ENCODE results near the gene ZNF653. TPM values are rescaled to one million over a fixed set of nuclear protein-coding genes. Genes with fewer than 3 reads are reported as not detected.

Gene ZNF653
- total RNA-seq, 1 donor from 2014 or later: 7.7 TPM

GRCh38 chr19:11534948-11535347, 29.3 kb upstream of the ZNF653 start:
- Mint-ChIP-seq H3K27ac (ENCODE audit: unreplicated experiment) (peak overlapping the region; percentile 72), H3K27me3 (ENCODE audit: unreplicated experiment) (peaks cover 8% of the 10 kb centered on the region), H3K4me1 (ENCODE audit: unreplicated experiment) (peaks cover 5% of the 10 kb centered on the region), H3K9me3 (ENCODE audit: unreplicated experiment) (no peaks in the 10 kb centered on the region), H3K36me3 (ENCODE audit: low read depth, unreplicated experiment) (no peaks in the 10 kb centered on the region), H3K4me3 (ENCODE audit: unreplicated experiment) (peak overlapping the region; percentile 42)
- no peak for TF ChIP-seq CTCF (IDR thresholded peaks at IDR 0.05; ENCODE audit: unreplicated experiment)
- DNase-seq (ENCODE audit: low spot score): no peak

- no peaks in the 10 kb centered on the region for H3K9me3 Mint-ChIP-seq (ENCODE audit: unreplicated experiment)
Observed at GRCh38 chr19:11534538-11534937, 28.9 kb upstream of the ZNF653 start.

GRCh38 chr19:11530432-11530831, 24.8 kb upstream of the ZNF653 start:
- no peaks in the 10 kb centered on the region for H3K9me3 Mint-ChIP-seq (ENCODE audit: unreplicated experiment)
- H3K4me3 Mint-ChIP-seq (ENCODE audit: unreplicated experiment): no peak overlapping the region
- peaks cover 5% of the 10 kb centered on the region for H3K27me3 Mint-ChIP-seq (ENCODE audit: unreplicated experiment)
- no peak for TF ChIP-seq CTCF (IDR thresholded peaks at IDR 0.05; ENCODE audit: unreplicated experiment)
- no peaks in the 10 kb centered on the region for H3K36me3 Mint-ChIP-seq (ENCODE audit: low read depth, unreplicated experiment)
- peak; percentile 26 for DNase-seq (ENCODE audit: low spot score)
- H3K4me1 Mint-ChIP-seq (ENCODE audit: unreplicated experiment): peaks cover 8% of the 10 kb centered on the region
- H3K27ac Mint-ChIP-seq (ENCODE audit: unreplicated experiment): no peak overlapping the region

More at GRCh38 chr19:11534538-11534937, 28.9 kb upstream of the ZNF653 start:
- H3K36me3 Mint-ChIP-seq (ENCODE audit: low read depth, unreplicated experiment): no peaks in the 10 kb centered on the region
- TF ChIP-seq CTCF (IDR thresholded peaks at IDR 0.05; ENCODE audit: unreplicated experiment): no peak
- H3K27ac Mint-ChIP-seq (ENCODE audit: unreplicated experiment): peak overlapping the region; percentile 72
- H3K4me1 Mint-ChIP-seq (ENCODE audit: unreplicated experiment): peaks cover 5% of the 10 kb centered on the region
- no peak for DNase-seq (ENCODE audit: low spot score)
- no peak overlapping the region for H3K4me3 Mint-ChIP-seq (ENCODE audit: unreplicated experiment)
- H3K27me3 Mint-ChIP-seq (ENCODE audit: unreplicated experiment): peaks cover 8% of the 10 kb centered on the region

GRCh38 chr19:11528551-11529341, 23.1 kb upstream of the ZNF653 start, which contains the start of gene ECSIT:
TSS of gene ECSIT (minus strand) at chr19:11529134. CDS start at chr19:11519170, 9,964 bp downstream.
- H3K9me3 Mint-ChIP-seq (ENCODE audit: unreplicated experiment): no peaks in the 10 kb centered on the region
- peak; percentile 91 for DNase-seq (ENCODE audit: low spot score)
- peak within 1 kb of the TSS; percentile 37 for H3K27ac Mint-ChIP-seq (ENCODE audit: unreplicated experiment)
- H3K4me1 Mint-ChIP-seq (ENCODE audit: unreplicated experiment): peaks cover 4% of the 10 kb centered on the region
- no peak for TF ChIP-seq CTCF (IDR thresholded peaks at IDR 0.05; ENCODE audit: unreplicated experiment)
- peak within 1 kb of the TSS; percentile 97 for H3K4me3 Mint-ChIP-seq (ENCODE audit: unreplicated experiment)
- H3K36me3 Mint-ChIP-seq (ENCODE audit: low read depth, unreplicated experiment): no peaks in the 10 kb centered on the region
- peaks cover 4% of the 10 kb centered on the region for H3K27me3 Mint-ChIP-seq (ENCODE audit: unreplicated experiment)

- DNase-seq (ENCODE audit: low spot score): no peak
- Mint-ChIP-seq H3K9me3 (ENCODE audit: unreplicated experiment) (no peaks in the 10 kb centered on the region), H3K4me1 (ENCODE audit: unreplicated experiment) (no peaks in the 10 kb centered on the region), H3K4me3 (ENCODE audit: unreplicated experiment) (no peak overlapping the region), H3K27me3 (ENCODE audit: unreplicated experiment) (peaks cover 3% of the 10 kb centered on the region), H3K27ac (ENCODE audit: unreplicated experiment) (no peak overlapping the region), H3K36me3 (ENCODE audit: low read depth, unreplicated experiment) (peaks cover 3% of the 10 kb centered on the region)
- TF ChIP-seq CTCF (IDR thresholded peaks at IDR 0.05; ENCODE audit: unreplicated experiment): no peak
Observed at GRCh38 chr19:11519138-11519537, 13.5 kb upstream of the ZNF653 start.

All from endothelial cell (in vitro differentiated cells).